Anterior cingulate cortex (tissue), 58 donors: ENCODE data around the gene RANBP2.
A peak's percentile ranks its signal among the peaks of the same experiment; 100 is the strongest.
"Not testable (repeated sequence)": the region's sequence is repeated elsewhere in the genome, so short reads cannot be mapped to it uniquely, and the experiment has no call there.

ENCODE experiments used
- DNase-seq, 58 donors: peaks; one replicate each; lab custom pipeline; 2025; lab: John Stamatoyannopoulos, UW

The RANBP2 gene

GRCh38 chr2:108719149-108720044 lies at the start of gene RANBP2:
TSS of gene RANBP2 (plus strand) at chr2:108719482. CDS start at chr2:108719607, 125 bp downstream.
- DNase-seq = peak; percentile 40 to 96 (median 90)

GRCh38 chr2:108670282-108670681 lies 49.0 kb upstream of the RANBP2 start:
- not testable (repeated sequence) for DNase-seq

- not testable (repeated sequence) for DNase-seq
Observed at GRCh38 chr2:108672200-108672805, 47.0 kb upstream of the RANBP2 start.

GRCh38 chr2:108676522-108676921 lies 42.8 kb upstream of the RANBP2 start:
- DNase-seq = not testable (repeated sequence)

- not testable (repeated sequence) for DNase-seq
Observed at GRCh38 chr2:108677239-108677744, 42.0 kb upstream of the RANBP2 start.

GRCh38 chr2:108678198-108678651 lies 41.1 kb upstream of the RANBP2 start:
- DNase-seq = peak in 1 of 58 donors; percentile 10

- DNase-seq = not testable (repeated sequence)
Observed at GRCh38 chr2:108680805-108681204, 38.5 kb upstream of the RANBP2 start.

GRCh38 chr2:108688818-108689756 lies 30.2 kb upstream of the RANBP2 start:
- not testable (repeated sequence) for DNase-seq

GRCh38 chr2:108690001-108690400 lies 29.3 kb upstream of the RANBP2 start:
- not testable (repeated sequence) for DNase-seq

- DNase-seq = no peak
Observed at GRCh38 chr2:108691447-108691846, 27.8 kb upstream of the RANBP2 start.

GRCh38 chr2:108701208-108701607 lies 18.1 kb upstream of the RANBP2 start:
- no peak for DNase-seq

GRCh38 chr2:108701806-108702205 lies 17.5 kb upstream of the RANBP2 start:
- no peak for DNase-seq

- no peak for DNase-seq
Observed at GRCh38 chr2:108704871-108705270, 14.4 kb upstream of the RANBP2 start.

GRCh38 chr2:108707300-108707699 lies 12.0 kb upstream of the RANBP2 start:
- DNase-seq = no peak

- not testable (repeated sequence) for DNase-seq
Observed at GRCh38 chr2:108716971-108717370, 2.3 kb upstream of the RANBP2 start.

- not testable (repeated sequence) for DNase-seq
Observed at GRCh38 chr2:108726048-108726447, 6.8 kb downstream of the RANBP2 start.

- not testable (repeated sequence) for DNase-seq
Observed at GRCh38 chr2:108734656-108735055, 15.4 kb downstream of the RANBP2 start.

- not testable (repeated sequence) for DNase-seq
Observed at GRCh38 chr2:108757973-108758372, 38.7 kb downstream of the RANBP2 start.

GRCh38 chr2:108762618-108763017 lies 43.3 kb downstream of the RANBP2 start:
- DNase-seq = not testable (repeated sequence)

- DNase-seq = not testable (repeated sequence)
Observed at GRCh38 chr2:108766671-108767070, 47.4 kb downstream of the RANBP2 start.
